HFFc6 (cell line): Measurements from ENCODE around the gene PITHD1. TPM values are rescaled to one million over a fixed set of nuclear protein-coding genes. Genes with fewer than 3 reads are reported as not detected.
A peak's percentile ranks its signal among the peaks of the same experiment; 100 is the strongest.

ENCODE experiments used
- DNase-seq: peaks from one replicate; pipeline ENCODE4 v3.0.0-alpha.2; 2018
- H3K27ac Mint-ChIP-seq: 2 replicates; pipeline ENCODE4 v1.8.0; 2020; ENCODE audit warnings: mild to moderate bottlenecking, mixed read lengths
- H3K27me3 Mint-ChIP-seq: 2 replicates; pipeline ENCODE4 v1.8.0; 2021; ENCODE audit warnings: mild to moderate bottlenecking, moderate library complexity, mixed read lengths; ENCODE audit not compliant: insufficient read depth
- H3K36me3 Mint-ChIP-seq: 2 replicates; pipeline ENCODE4 v1.8.0; 2021; ENCODE audit warnings: low read depth, mixed read lengths
- H3K4me1 Mint-ChIP-seq: 2 replicates; pipeline ENCODE4 v1.8.0; 2020; ENCODE audit warnings: low read depth, mixed read lengths
- H3K4me3 Mint-ChIP-seq: 2 replicates; pipeline ENCODE4 v1.8.0; 2020; ENCODE audit warnings: mild to moderate bottlenecking, moderate library complexity, mixed read lengths
- H3K9me3 Mint-ChIP-seq: 2 replicates; pipeline ENCODE4 v1.8.0; 2020; ENCODE audit warnings: mild to moderate bottlenecking, mixed read lengths
- total RNA-seq, 6 experiments: library from RNA; stranded (reverse); fragmentation: NEBNext Ultra II Directional; extraction: Animal tissue kit (Norgen Biotek cat#: 25700); gene quantifications; 2 replicates in 1 of 6; 3 replicates in 5 of 6; pipeline ENCODE4 v1.2.3, GENCODE V29; 2021
- TF ChIP-seq, protein P1 (sequence below): fragments of 200-600 bp; sonication (generic); IDR thresholded peaks from 2 replicates; pipeline ENCODE4 v1.5.0; 2021; ENCODE audit warnings: antibody characterized with exemption, mild to moderate bottlenecking

The PITHD1 gene
- total RNA-seq, 6 experiments from 2014 or later = 41.8 to 45.7 (median 44.8) TPM

DNA sequence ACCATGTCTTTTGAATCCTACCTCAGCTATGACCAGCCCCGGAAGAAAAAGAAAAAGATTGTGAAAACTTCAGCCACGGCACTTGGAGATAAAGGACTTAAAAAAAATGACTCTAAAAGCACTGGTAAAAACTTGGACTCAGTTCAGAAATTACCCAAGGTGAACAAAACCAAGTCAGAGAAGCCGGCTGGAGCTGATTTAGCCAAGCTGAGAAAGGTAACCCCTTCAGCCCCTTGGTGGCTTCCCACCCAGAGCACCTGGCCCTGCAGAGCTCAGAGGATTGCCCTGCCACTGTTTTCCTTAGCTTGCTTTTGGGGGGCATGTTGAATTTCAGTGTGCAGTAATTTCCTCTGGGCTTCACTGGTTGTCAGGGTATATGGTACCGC, 26.4 kb upstream of the PITHD1 start:
- TF ChIP-seq, protein P1, sequence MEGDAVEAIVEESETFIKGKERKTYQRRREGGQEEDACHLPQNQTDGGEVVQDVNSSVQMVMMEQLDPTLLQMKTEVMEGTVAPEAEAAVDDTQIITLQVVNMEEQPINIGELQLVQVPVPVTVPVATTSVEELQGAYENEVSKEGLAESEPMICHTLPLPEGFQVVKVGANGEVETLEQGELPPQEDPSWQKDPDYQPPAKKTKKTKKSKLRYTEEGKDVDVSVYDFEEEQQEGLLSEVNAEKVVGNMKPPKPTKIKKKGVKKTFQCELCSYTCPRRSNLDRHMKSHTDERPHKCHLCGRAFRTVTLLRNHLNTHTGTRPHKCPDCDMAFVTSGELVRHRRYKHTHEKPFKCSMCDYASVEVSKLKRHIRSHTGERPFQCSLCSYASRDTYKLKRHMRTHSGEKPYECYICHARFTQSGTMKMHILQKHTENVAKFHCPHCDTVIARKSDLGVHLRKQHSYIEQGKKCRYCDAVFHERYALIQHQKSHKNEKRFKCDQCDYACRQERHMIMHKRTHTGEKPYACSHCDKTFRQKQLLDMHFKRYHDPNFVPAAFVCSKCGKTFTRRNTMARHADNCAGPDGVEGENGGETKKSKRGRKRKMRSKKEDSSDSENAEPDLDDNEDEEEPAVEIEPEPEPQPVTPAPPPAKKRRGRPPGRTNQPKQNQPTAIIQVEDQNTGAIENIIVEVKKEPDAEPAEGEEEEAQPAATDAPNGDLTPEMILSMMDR = no peak
- peaks cover 33% of the 10 kb centered on the region for H3K36me3 Mint-ChIP-seq
- H3K27ac Mint-ChIP-seq = peak overlapping the region; percentile 37; the same call in 1 of the 2 replicates
- peaks cover 46% of the 10 kb centered on the region for H3K4me1 Mint-ChIP-seq
- no peak for DNase-seq
- H3K9me3 Mint-ChIP-seq = no peaks in the 10 kb centered on the region
- H3K27me3 Mint-ChIP-seq = peaks cover 2% of the 10 kb centered on the region; the same call in 1 of the 2 replicates
- no peak overlapping the region for H3K4me3 Mint-ChIP-seq

DNA sequence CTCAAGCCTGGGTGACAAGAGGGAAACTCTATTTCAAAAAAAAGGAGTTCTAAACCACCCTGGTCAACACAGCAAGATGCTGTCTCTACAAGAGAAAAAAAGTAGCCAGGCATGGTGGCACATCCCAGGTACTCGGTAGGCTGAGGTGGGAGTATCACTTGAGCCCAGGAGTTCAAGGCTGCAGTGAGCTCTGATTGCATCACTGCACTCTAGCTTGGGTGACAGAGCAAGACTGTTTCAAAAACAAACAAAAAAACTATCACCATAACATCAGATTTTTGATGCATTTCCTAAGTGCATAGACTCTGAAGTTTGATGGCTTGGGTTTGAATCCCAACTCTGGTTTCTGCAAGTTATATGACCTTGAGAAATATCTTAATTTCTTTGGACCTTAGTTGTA, 25.3 kb upstream of the PITHD1 start:
- no peaks in the 10 kb centered on the region for H3K9me3 Mint-ChIP-seq
- peaks cover 37% of the 10 kb centered on the region for H3K36me3 Mint-ChIP-seq
- TF ChIP-seq, protein P1 = no peak
- H3K27me3 Mint-ChIP-seq = peaks cover 2% of the 10 kb centered on the region; the same call in 1 of the 2 replicates
- H3K4me3 Mint-ChIP-seq = no peak overlapping the region
- H3K4me1 Mint-ChIP-seq = peaks cover 37% of the 10 kb centered on the region
- DNase-seq = no peak
- no peak overlapping the region for H3K27ac Mint-ChIP-seq

DNA sequence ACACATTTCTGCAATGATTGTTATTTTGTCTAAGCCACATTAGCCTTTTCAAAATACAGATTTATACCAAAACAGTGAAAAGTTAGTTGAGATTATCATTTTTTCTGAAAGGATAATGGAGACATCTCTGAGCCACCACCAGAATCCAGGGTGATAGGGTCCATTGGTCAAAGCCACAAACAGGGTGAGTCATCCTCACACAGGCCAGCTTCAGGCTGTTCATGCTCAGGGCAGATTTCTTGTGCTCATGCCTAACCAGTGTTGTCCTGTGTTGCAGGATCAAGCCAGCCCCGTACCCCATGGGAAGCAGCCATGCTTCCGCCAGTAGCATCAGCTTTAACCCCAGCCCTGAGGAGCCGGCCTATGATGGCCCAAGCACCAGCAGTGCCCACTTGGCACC, 21.5 kb upstream of the PITHD1 start:
- Mint-ChIP-seq H3K27me3 (peaks cover 2% of the 10 kb centered on the region), H3K4me3 (no peak overlapping the region), H3K27ac (peak overlapping the region; percentile 69)

DNA sequence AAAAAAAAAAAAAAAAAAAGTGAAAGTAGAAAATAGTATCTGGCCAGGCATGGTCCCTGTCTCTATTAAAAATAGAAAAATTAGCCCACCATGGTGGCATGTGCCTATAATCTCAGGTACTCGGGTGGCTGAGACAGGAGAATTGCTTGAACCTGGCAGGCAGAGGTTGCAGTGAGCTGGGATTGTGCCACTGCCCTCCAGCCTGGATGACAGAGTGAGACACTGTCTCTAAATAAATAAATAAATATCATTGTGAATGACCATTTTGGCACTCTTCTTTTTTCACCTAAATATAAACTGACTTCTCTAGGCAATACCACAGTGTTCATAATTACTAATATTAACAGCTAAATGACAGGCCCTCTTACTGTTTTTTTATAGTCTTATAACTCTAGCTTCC, 20.4 kb upstream of the PITHD1 start:
- Mint-ChIP-seq H3K27me3 (peaks cover 2% of the 10 kb centered on the region), H3K4me1 (peaks cover 22% of the 10 kb centered on the region), H3K36me3 (peaks cover 49% of the 10 kb centered on the region), H3K27ac (no peak overlapping the region), H3K9me3 (no peaks in the 10 kb centered on the region), H3K4me3 (no peak overlapping the region)
- DNase-seq = no peak
- TF ChIP-seq, protein P1 = no peak

More for the DNA sequence above, 21.5 kb upstream of the PITHD1 start:
- Mint-ChIP-seq H3K9me3 (no peaks in the 10 kb centered on the region), H3K36me3 (peaks cover 43% of the 10 kb centered on the region), H3K4me1 (peaks cover 22% of the 10 kb centered on the region)
- TF ChIP-seq, protein P1 = no peak
- DNase-seq = peak; percentile 64

DNA sequence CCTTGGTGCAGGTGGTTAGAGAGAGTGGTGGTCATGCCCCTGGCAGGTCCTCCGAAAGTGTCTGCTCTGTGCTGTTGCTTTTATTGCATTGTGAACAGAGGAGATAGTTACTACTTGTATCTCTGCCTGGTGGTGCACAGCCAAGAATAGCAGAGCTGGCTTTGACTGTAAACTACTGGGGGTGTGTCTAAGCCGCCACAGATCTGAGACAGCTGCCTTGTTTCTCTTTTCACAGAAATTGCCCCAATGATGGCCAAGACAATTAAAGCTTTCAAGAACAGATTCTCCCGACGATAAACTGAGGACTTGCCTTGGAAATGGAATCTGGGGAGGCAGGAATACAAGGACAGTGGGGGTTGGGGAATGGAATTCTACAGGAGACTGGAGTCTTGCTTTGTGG, 18.9 kb upstream of the PITHD1 start:
- no peak overlapping the region for H3K4me3 Mint-ChIP-seq
- no peaks in the 10 kb centered on the region for H3K9me3 Mint-ChIP-seq
- H3K4me1 Mint-ChIP-seq = peaks cover 16% of the 10 kb centered on the region
- no peak overlapping the region for H3K27ac Mint-ChIP-seq
- H3K36me3 Mint-ChIP-seq = peaks cover 40% of the 10 kb centered on the region
- DNase-seq = no peak
- TF ChIP-seq, protein P1 = no peak
- peaks cover 1% of the 10 kb centered on the region; the same call in 1 of the 2 replicates for H3K27me3 Mint-ChIP-seq
